Adrenal gland (tissue), 5 donors: ENCODE data around the gene CAPZA2.

Experiments used
- POLR2A ChIP-seq, 2 donors: fragments of 450-650 bp; IDR thresholded peaks; one replicate each; pipeline ENCODE4 v1.6.1; 2017; ENCODE audit warnings: antibody characterized with exemption in 2 of 2, mild to moderate bottlenecking in 2 of 2, moderate library complexity in 1 of 2
- TF ChIP-seq, protein P1 (sequence below), 6 experiments: fragments of 450-650 bp in 4 of 6; fragments of 200-600 bp in 2 of 6; sonication (generic) in 1 of 6; IDR thresholded peaks; 1 replicate in 5 of 6; 2 replicates in 1 of 6; pipeline versions ENCODE4 v1.5.1 to v1.8.0; 2016 to 2021; ENCODE audit warnings: antibody characterized with exemption in 6 of 6, mild to moderate bottlenecking in 2 of 6, moderate library complexity in 1 of 6
- donor health status: DM: no; HTN: no; CAD: no.

GRCh38 chr7:116967254-116967922 is 105.0 kb downstream of the CAPZA2 start:
- TF ChIP-seq, protein P1, sequence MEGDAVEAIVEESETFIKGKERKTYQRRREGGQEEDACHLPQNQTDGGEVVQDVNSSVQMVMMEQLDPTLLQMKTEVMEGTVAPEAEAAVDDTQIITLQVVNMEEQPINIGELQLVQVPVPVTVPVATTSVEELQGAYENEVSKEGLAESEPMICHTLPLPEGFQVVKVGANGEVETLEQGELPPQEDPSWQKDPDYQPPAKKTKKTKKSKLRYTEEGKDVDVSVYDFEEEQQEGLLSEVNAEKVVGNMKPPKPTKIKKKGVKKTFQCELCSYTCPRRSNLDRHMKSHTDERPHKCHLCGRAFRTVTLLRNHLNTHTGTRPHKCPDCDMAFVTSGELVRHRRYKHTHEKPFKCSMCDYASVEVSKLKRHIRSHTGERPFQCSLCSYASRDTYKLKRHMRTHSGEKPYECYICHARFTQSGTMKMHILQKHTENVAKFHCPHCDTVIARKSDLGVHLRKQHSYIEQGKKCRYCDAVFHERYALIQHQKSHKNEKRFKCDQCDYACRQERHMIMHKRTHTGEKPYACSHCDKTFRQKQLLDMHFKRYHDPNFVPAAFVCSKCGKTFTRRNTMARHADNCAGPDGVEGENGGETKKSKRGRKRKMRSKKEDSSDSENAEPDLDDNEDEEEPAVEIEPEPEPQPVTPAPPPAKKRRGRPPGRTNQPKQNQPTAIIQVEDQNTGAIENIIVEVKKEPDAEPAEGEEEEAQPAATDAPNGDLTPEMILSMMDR (IDR thresholded peaks at IDR 0.05): no peak
- no peak for TF ChIP-seq POLR2A (IDR thresholded peaks at IDR 0.05)
